GM21360 (cell line): ENCODE data around the gene SLC24A4.

Experiments used
- ATAC-seq: cut with Tn5 transposase; IDR thresholded peaks from one replicate; pipeline ENCODE4 v1.9.1; 2021; ENCODE audit warnings: mild to moderate bottlenecking, moderate library complexity; ENCODE audit not compliant: unreplicated experiment

SLC24A4 gene

GRCh38 chr14:92495027-92495426 lies 172.1 kb downstream of the SLC24A4 start:
- ATAC-seq = no peak

GRCh38 chr14:92496191-92496857 lies 173.4 kb downstream of the SLC24A4 start:
- no peak for ATAC-seq

GRCh38 chr14:92497391-92497790 lies 174.4 kb downstream of the SLC24A4 start:
- no peak for ATAC-seq

GRCh38 chr14:92499234-92499633 lies 176.3 kb downstream of the SLC24A4 start:
- ATAC-seq = no peak

- no peak for ATAC-seq
Measured at GRCh38 chr14:92500491-92500941, 177.6 kb downstream of the SLC24A4 start.

- ATAC-seq = no peak
Measured at GRCh38 chr14:92501891-92502351, 179.0 kb downstream of the SLC24A4 start.

- no peak for ATAC-seq
Measured at GRCh38 chr14:92502541-92503286, 179.7 kb downstream of the SLC24A4 start.

GRCh38 chr14:92503756-92504491 lies 181.0 kb downstream of the SLC24A4 start:
- no peak for ATAC-seq

GRCh38 chr14:92505826-92506225 lies 182.9 kb downstream of the SLC24A4 start:
- no peak for ATAC-seq

GRCh38 chr14:92506231-92506630 lies 183.3 kb downstream of the SLC24A4 start:
- no peak for ATAC-seq

GRCh38 chr14:92507174-92507768 lies 184.3 kb downstream of the SLC24A4 start:
- no peak for ATAC-seq

- ATAC-seq = no peak
Measured at GRCh38 chr14:92510972-92511371, 188.0 kb downstream of the SLC24A4 start.

- ATAC-seq = no peak
Measured at GRCh38 chr14:92511453-92512238, 188.7 kb downstream of the SLC24A4 start.

GRCh38 chr14:92512807-92513203 lies 189.8 kb downstream of the SLC24A4 start:
- no peak for ATAC-seq

GRCh38 chr14:92513204-92513965 lies 190.4 kb downstream of the SLC24A4 start, which contains the start of gene RIN3:
Gene RIN3 (plus strand): TSS chr14:92513781. CDS start chr14:92513933, 152 bp downstream.
- no peak for ATAC-seq

GRCh38 chr14:92513966-92514843 lies 191.2 kb downstream of the SLC24A4 start:
- ATAC-seq = no peak

- ATAC-seq = no peak
Measured at GRCh38 chr14:92514844-92515514, 192.0 kb downstream of the SLC24A4 start.
